Kidney epithelial cell (primary cell): ENCODE measurements around the gene TBX5. TPM values are rescaled to one million over a fixed set of nuclear protein-coding genes. Genes with fewer than 3 reads are reported as not detected.

ENCODE experiments used
- DNase-seq: peaks from one replicate; pipeline ENCODE4 v3.0.0-alpha.2; 2010; ENCODE audit warnings: low read depth
- H3K27me3 ChIP-seq: 2 replicates; pipeline ENCODE4 v1.6.0; 2011; ENCODE audit warnings: low read length; ENCODE audit not compliant: control insufficient read depth, insufficient read depth
- H3K36me3 ChIP-seq: 2 replicates; pipeline ENCODE4 v1.5.1; 2011; ENCODE audit warnings: low read length; ENCODE audit not compliant: control insufficient read depth, insufficient read depth
- H3K4me3 ChIP-seq: 2 replicates; pipeline ENCODE4 v1.5.1; 2011; ENCODE audit warnings: low read depth, mild to moderate bottlenecking, control low read depth, low read length
- CTCF ChIP-seq: IDR thresholded peaks from 2 replicates; pipeline ENCODE4 v1.5.1; 2011; ENCODE audit warnings: mild to moderate bottlenecking, moderate library complexity, low read length, control low read depth, inconsistent platforms; ENCODE audit not compliant: insufficient read depth, poor library complexity, severe bottlenecking
- total RNA-seq: library from RNA; depleted of rRNA; stranded (reverse); fragments of >200 nt; gene quantifications from 2 replicates; pipeline ENCODE4 v1.2.3, GENCODE V29; 2015

TBX5 gene
- total RNA-seq, 1 donor from 2014 or later: not detected

GRCh38 chr12:114320101-114320500, 85.8 kb downstream of the TBX5 start:
- Histone ChIP-seq H3K4me3 (no peak overlapping the region), H3K36me3 (no peaks in the 10 kb centered on the region), H3K27me3 (no peaks in the 10 kb centered on the region)
- DNase-seq: no peak
- no peak for TF ChIP-seq CTCF

- Histone ChIP-seq H3K4me3 (no peak overlapping the region), H3K27me3 (no peaks in the 10 kb centered on the region), H3K36me3 (no peaks in the 10 kb centered on the region)
- no peak for DNase-seq
- no peak for TF ChIP-seq CTCF
Observed at GRCh38 chr12:114319422-114319821, 86.5 kb downstream of the TBX5 start.

GRCh38 chr12:114318984-114319383, 87.0 kb downstream of the TBX5 start:
- no peak for TF ChIP-seq CTCF

GRCh38 chr12:114316076-114316475, 89.9 kb downstream of the TBX5 start:
- no peak for DNase-seq
- Histone ChIP-seq H3K36me3 (no peaks in the 10 kb centered on the region), H3K27me3 (no peaks in the 10 kb centered on the region), H3K4me3 (no peak overlapping the region)
- TF ChIP-seq CTCF: no peak

More at GRCh38 chr12:114318984-114319383, 87.0 kb downstream of the TBX5 start:
- Histone ChIP-seq H3K36me3 (no peaks in the 10 kb centered on the region), H3K4me3 (no peak overlapping the region), H3K27me3 (no peaks in the 10 kb centered on the region)
- DNase-seq: no peak

- H3K36me3 ChIP-seq: no peaks in the 10 kb centered on the region
Observed at GRCh38 chr12:114314974-114315720, 90.8 kb downstream of the TBX5 start.

More at GRCh38 chr12:114314974-114315720, 90.8 kb downstream of the TBX5 start:
- TF ChIP-seq CTCF: no peak
- Histone ChIP-seq H3K27me3 (no peaks in the 10 kb centered on the region), H3K4me3 (no peak overlapping the region)
- DNase-seq: no peak
